GM15510 (cell line): ENCODE results near the gene PCDHGB1.
"Not testable (repeated sequence)": the region's sequence is repeated elsewhere in the genome, so short reads cannot be mapped to it uniquely, and the experiment has no call there.

ENCODE experiments used
- POLR2A ChIP-seq: IDR thresholded peaks from 3 replicates; pipeline ENCODE4 v1.6.1; 2011; ENCODE audit warnings: borderline replicate concordance; ENCODE audit not compliant: insufficient read length; ENCODE audit errors: extremely low read depth

PCDHGB1 gene

DNA sequence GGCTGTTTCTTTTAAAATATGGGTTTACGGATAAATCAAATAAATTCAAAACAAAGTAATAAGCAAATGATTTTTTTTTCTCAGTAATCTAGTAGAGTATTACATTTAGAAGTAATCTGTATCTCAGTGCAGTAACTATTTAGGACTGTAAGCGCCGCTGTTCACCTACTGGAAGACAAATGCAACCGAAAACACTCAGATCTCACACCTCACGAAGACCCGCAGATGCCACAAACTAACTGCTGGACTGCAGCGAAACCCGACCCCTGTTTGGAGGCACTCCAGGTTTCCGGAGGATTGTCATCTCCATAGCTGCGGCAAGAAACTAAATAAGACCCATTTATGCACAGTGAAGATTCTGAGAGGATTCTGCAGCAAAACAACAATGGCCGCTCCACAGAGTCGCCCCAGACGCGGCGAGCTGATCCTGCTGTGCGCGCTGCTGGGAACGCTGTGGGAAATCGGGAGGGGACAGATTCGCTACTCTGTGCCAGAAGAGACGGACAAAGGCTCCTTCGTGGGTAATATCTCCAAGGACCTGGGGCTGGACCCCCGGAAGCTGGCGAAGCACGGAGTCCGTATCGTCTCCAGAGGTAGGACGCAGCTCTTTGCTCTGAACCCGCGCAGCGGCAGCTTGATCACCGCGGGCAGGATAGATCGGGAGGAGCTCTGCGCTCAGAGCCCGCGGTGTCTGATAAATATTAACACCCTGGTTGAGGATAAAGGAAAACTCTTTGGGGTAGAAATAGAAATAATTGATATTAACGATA lies 42.7 kb downstream of the PCDHGB1 start, which contains the start of gene PCDHGA8:
Gene PCDHGA8 (plus strand): TSS at position 205 of the 770 bp plus-strand sequence. CDS start 181 bp downstream, at position 386.
- TF ChIP-seq POLR2A: no peak

DNA sequence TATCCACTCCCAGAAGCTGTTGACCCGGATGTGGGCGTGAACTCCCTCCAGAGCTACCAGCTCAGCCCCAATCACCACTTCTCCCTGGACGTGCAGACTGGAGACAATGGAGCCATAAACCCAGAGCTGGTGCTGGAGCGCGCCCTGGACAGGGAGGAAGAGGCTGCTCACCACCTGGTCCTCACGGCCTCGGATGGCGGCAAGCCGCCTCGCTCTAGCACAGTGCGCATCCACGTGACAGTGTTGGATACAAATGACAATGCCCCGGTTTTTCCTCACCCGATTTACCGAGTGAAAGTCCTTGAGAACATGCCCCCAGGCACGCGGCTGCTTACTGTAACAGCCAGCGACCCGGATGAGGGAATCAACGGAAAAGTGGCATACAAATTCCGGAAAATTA lies 43.4 kb downstream of the PCDHGB1 start:
- no peak for TF ChIP-seq POLR2A

DNA sequence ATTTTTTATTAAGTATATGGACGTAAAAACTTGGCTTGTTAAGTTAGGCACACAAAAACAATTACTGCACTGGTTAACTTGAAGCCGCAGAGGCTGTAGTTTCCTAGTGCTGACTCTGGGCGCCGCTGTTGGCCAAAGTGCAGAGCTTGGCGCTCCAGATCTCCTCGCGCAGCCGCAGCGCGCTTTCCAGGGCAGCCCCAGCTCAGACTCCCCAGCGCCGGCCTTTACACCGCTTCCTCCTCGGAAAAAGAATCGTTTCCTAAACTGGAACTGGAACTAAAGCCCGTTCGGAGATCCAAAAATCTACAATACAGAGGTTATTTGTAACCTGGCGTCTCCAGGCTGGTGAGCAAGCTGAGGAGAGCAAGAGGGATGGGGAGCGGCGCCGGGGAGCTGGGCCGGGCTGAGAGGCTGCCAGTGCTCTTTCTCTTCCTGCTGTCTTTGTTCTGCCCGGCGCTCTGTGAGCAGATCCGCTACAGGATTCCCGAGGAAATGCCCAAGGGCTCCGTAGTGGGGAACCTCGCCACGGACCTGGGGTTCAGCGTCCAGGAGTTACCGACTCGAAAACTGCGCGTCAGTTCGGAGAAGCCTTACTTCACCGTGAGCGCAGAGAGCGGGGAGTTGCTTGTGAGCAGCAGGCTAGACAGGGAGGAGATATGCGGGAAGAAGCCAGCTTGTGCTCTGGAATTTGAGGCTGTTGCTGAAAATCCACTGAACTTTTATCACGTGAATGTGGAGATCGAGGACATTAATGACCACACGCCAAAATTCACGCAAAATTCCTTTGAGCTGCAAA lies 48.1 kb downstream of the PCDHGB1 start, which contains the start of gene PCDHGB5:
Gene PCDHGB5 (plus strand): TSS at position 192 of the 796 bp plus-strand sequence. CDS start 181 bp downstream, at position 373.
- not testable (repeated sequence) for TF ChIP-seq POLR2A

DNA sequence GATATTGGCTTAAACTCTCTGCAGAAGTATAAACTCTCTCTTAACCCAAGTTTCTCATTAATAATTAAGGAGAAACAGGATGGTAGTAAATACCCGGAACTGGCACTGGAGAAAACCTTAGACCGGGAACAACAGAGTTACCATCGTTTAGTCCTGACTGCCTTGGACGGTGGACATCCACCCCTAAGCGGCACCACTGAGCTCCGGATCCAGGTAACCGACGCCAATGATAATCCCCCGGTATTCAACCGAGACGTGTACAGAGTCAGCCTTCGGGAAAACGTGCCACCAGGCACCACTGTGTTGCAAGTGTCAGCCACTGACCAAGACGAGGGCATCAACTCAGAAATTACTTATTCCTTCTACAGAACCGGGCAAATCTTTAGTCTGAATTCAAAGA lies 48.7 kb downstream of the PCDHGB1 start:
- no peak for TF ChIP-seq POLR2A

- TF ChIP-seq POLR2A: no peak
Observed at GRCh38 chr5:141399555-141400258, 49.8 kb downstream of the PCDHGB1 start.
